HepG2 (cell line): ENCODE measurements around the gene SCAPER. TPM values are rescaled to one million over a fixed set of nuclear protein-coding genes. Genes with fewer than 3 reads are reported as not detected.

Source experiments
- ATAC-seq: fragments of 200-7000 bp; cut with Tn5 transposase; 3 replicates; pipeline ENCODE4 v1.9.1; 2020; ENCODE audit warnings: mild to moderate bottlenecking, moderate library complexity
- BruUV-seq: library from RNA; stranded (reverse); fragments of 400-500 nt; replicated peaks from 2 replicates; lab custom pipeline; 2021; lab: Mats Ljungman, UMichigan
- CTCF ChIA-PET: fragments of 300-600 bp; formaldehyde crosslinking; extraction: SDS; loops from one replicate; lab custom pipeline; 2021; ENCODE audit warnings: low total read pairs, inconsistent platforms, low intra/inter-chr PET ratio; lab: Yijun Ruan, JAX
- POLR2A ChIA-PET: fragments of 350-600 bp; sonication (Branson Sonifier 250); formaldehyde crosslinking; loops from one replicate; lab custom pipeline; 2020; ENCODE audit warnings: antibody characterized with exemption, inconsistent platforms; lab: Yijun Ruan, JAX
- DNase-seq: peaks from one replicate; pipeline ENCODE4 v3.0.0-alpha.2; 2015; ENCODE audit warnings: low spot score
- FAIRE-seq: peaks from 3 replicates; lab custom pipeline; 2011; peaks lifted over from hg19 to GRCh38; lab: Jason Lieb, UNC
- H2AFZ ChIP-seq: one replicate; pipeline ENCODE4 v1.6.1; 2011; ENCODE audit warnings: low read length, inconsistent platforms
- H3K27ac ChIP-seq: fragments of 300-600 bp; 3 replicates; pipeline ENCODE4 v1.8.0; 2011; ENCODE audit warnings: mixed run types, mild to moderate bottlenecking, mixed read lengths, low read length, inconsistent platforms; ENCODE audit not compliant: insufficient read depth; ENCODE audit errors: extremely low read length
- H3K27me3 ChIP-seq, 2 experiments: fragments of 200-600 bp in 1 of 2; 2 replicates in 1 of 2; 3 replicates in 1 of 2; pipeline versions ENCODE4 v1.6.0 to v1.8.0; 2011; ENCODE audit warnings: low read length in 2 of 2, mild to moderate bottlenecking in 2 of 2, moderate library complexity in 2 of 2, inconsistent platforms in 1 of 2; ENCODE audit not compliant: insufficient read depth in 2 of 2, control insufficient read depth in 1 of 2
- H3K36me3 ChIP-seq, 2 experiments: fragments of 200-600 bp in 1 of 2; replicated peaks in 1 of 2; 2 replicates in 1 of 2; 3 replicates in 1 of 2; pipeline versions ENCODE4 v1.5.1 to v1.8.0; 2011; ENCODE audit warnings: low read length in 2 of 2, inconsistent platforms in 1 of 2; ENCODE audit not compliant: insufficient read depth in 2 of 2, control insufficient read depth in 1 of 2
- H3K4me1 ChIP-seq: 2 replicates; pipeline ENCODE4 v1.5.1; 2012; ENCODE audit warnings: low read length, inconsistent platforms; ENCODE audit not compliant: insufficient read depth
- H3K4me2 ChIP-seq: 2 replicates; pipeline ENCODE4 v1.6.0; 2011; ENCODE audit warnings: low read depth, low read length, inconsistent platforms
- H3K4me3 ChIP-seq, 3 experiments: fragments of 200-600 bp in 1 of 3; sonication (generic), shearing (Covaris generic) in 1 of 3; replicated peaks in 1 of 3; 2 replicates each; pipeline ENCODE4 v1.5.1; 2011 to 2016; ENCODE audit warnings: low read length in 3 of 3, inconsistent platforms in 2 of 3, low read depth in 2 of 3, mild to moderate bottlenecking in 2 of 3, control low read depth in 1 of 3, mixed read lengths in 1 of 3; ENCODE audit not compliant: insufficient read depth in 1 of 3
- H3K79me2 ChIP-seq: one replicate; pipeline ENCODE4 v1.6.1; 2011; ENCODE audit warnings: low read length, inconsistent platforms; ENCODE audit not compliant: insufficient read depth
- H3K9ac ChIP-seq: 2 replicates; pipeline ENCODE4 v1.6.0; 2011; ENCODE audit warnings: mild to moderate bottlenecking, low read depth, low read length, inconsistent platforms; ENCODE audit not compliant: insufficient read depth
- H3K9me3 ChIP-seq: 2 replicates; pipeline ENCODE4 v1.5.1; 2012; ENCODE audit warnings: mild to moderate bottlenecking, low read length
- H4K20me1 ChIP-seq: 2 replicates; pipeline ENCODE4 v1.6.0; 2011; ENCODE audit warnings: inconsistent platforms, mild to moderate bottlenecking, low read length, moderate library complexity; ENCODE audit not compliant: insufficient read depth
- AGO1 ChIP-seq: fragments of 200-400 bp; formaldehyde crosslinking; IDR thresholded peaks from 2 replicates; pipeline ENCODE4 v1.6.1; 2017; ENCODE audit warnings: mild to moderate bottlenecking, low read depth, low read length, moderate library complexity; ENCODE audit not compliant: poor library complexity, severe bottlenecking
- CENPX ChIP-seq: sonication (generic); formaldehyde crosslinking; IDR thresholded peaks from 2 replicates; pipeline ENCODE4 v1.9.0; 2021; ENCODE audit warnings: mild to moderate bottlenecking, missing genetic modification reagents, moderate library complexity
- GATA4 ChIP-seq: sonication (generic); IDR thresholded peaks from 2 replicates; pipeline ENCODE4 v1.6.1; 2016; ENCODE audit warnings: antibody characterized with exemption, low read depth, borderline replicate concordance
- GFI1 ChIP-seq: sonication (generic); formaldehyde crosslinking; IDR thresholded peaks from 2 replicates; pipeline ENCODE4 v1.5.0; 2020; ENCODE audit warnings: missing genetic modification reagents, mild to moderate bottlenecking, borderline replicate concordance
- GPN1 ChIP-seq: sonication (generic); formaldehyde crosslinking; IDR thresholded peaks from 2 replicates; pipeline ENCODE4 v1.5.1; 2020; ENCODE audit warnings: missing genetic modification reagents, borderline replicate concordance
- HNRNPK ChIP-seq: fragments of 200-400 bp; formaldehyde crosslinking; IDR thresholded peaks from 2 replicates; pipeline ENCODE4 v1.6.1; 2018; ENCODE audit warnings: low read length, low read depth, moderate library complexity, mild to moderate bottlenecking; ENCODE audit not compliant: poor library complexity, severe bottlenecking
- SIX1 ChIP-seq: sonication (generic); formaldehyde crosslinking; IDR thresholded peaks from 2 replicates; pipeline ENCODE4 v1.4.0; 2020; ENCODE audit warnings: missing genetic modification reagents, borderline replicate concordance
- SP2 ChIP-seq: sonication (generic); formaldehyde crosslinking; IDR thresholded peaks from 2 replicates; pipeline ENCODE4 v1.5.1; 2020; ENCODE audit warnings: mild to moderate bottlenecking, missing genetic modification reagents
- TAF1 ChIP-seq: sonication (generic); formaldehyde crosslinking; IDR thresholded peaks from 2 replicates; pipeline ENCODE4 v1.4.0; 2020; ENCODE audit warnings: missing genetic modification reagents
- U2AF2 ChIP-seq: fragments of 200-400 bp; formaldehyde crosslinking; IDR thresholded peaks from 2 replicates; pipeline ENCODE4 v1.6.1; 2017; ENCODE audit warnings: low read depth, mild to moderate bottlenecking, low read length
- XRCC5 ChIP-seq: fragments of 200-400 bp; formaldehyde crosslinking; optimal IDR thresholded peaks from 2 replicates; pipeline ENCODE3; 2017; ENCODE audit warnings: mild to moderate bottlenecking, low read length
- ZKSCAN8 ChIP-seq: IDR thresholded peaks from 2 replicates; pipeline ENCODE4 v1.6.1; 2016; ENCODE audit warnings: borderline replicate concordance, missing genetic modification reagents, missing compliant biosample characterization
- ZNF124 ChIP-seq: sonication (generic); formaldehyde crosslinking; IDR thresholded peaks from 2 replicates; pipeline ENCODE4 v1.4.0; 2020; ENCODE audit warnings: missing genetic modification reagents
- ZNF331 ChIP-seq: sonication (generic); formaldehyde crosslinking; IDR thresholded peaks from 2 replicates; pipeline ENCODE4 v1.4.0; 2020; ENCODE audit warnings: missing genetic modification reagents
- ZNF549 ChIP-seq: sonication (generic); formaldehyde crosslinking; IDR thresholded peaks from 2 replicates; pipeline ENCODE4 v1.5.0; 2020; ENCODE audit warnings: missing genetic modification reagents
- ZNF577 ChIP-seq: sonication (generic); formaldehyde crosslinking; IDR thresholded peaks from 2 replicates; pipeline ENCODE4 v1.4.0; 2020; ENCODE audit warnings: mild to moderate bottlenecking, low read depth, missing genetic modification reagents, borderline replicate concordance
- ZNF720 ChIP-seq: sonication (generic); formaldehyde crosslinking; IDR thresholded peaks from 2 replicates; pipeline ENCODE4 v1.4.0; 2020; ENCODE audit warnings: missing genetic modification reagents
- in situ Hi-C: cut with HindIII; loops from 2 replicates; pipeline ENCODE4 v1.10.0; 2017; ENCODE audit warnings: low pct_unique_long_range_greater_than_20kb; ENCODE audit not compliant: extremely low pct_ligation_motif_present
- intact Hi-C: fragments of 100-400 bp; cut with micrococcal nuclease; formaldehyde crosslinking; loops from one replicate; pipeline ENCODE4 v1.10.0; 2022; ENCODE audit not compliant: unreplicated experiment
- polyA plus RNA-seq, 8 experiments: library from polyadenylated mRNA; depleted of rRNA in 3 of 8; stranded (reverse) in 7 of 8; unstranded in 1 of 8; fragments of >200 nt; fragmentation: Illumina TruSeq in 4 of 8; extraction: Trizol in 4 of 8; gene quantifications; 2 replicates each; pipeline versions ENCODE4 v1.2.1 to v1.2.3, GENCODE V29; 2011 to 2016; ENCODE audit warnings: low read depth in 4 of 8, missing spikeins in 1 of 8, mixed read lengths in 1 of 8; ENCODE audit not compliant: insufficient read depth in 1 of 8
- total RNA-seq, 5 experiments: library from RNA; depleted of rRNA; stranded (reverse); fragments of >200 nt; fragmentation: Illumina TruSeq; extraction: Trizol; gene quantifications; 2 replicates each; pipeline ENCODE4 v1.2.3, GENCODE V29; 2016; ENCODE audit warnings: low read depth in 1 of 5
- TF ChIP-seq, protein P1 (sequence below): sonication (generic); formaldehyde crosslinking; IDR thresholded peaks from 2 replicates; pipeline ENCODE4 v1.8.1; 2023; ENCODE audit warnings: mild to moderate bottlenecking, missing genetic modification reagents

Gene SCAPER
- total and polyA plus RNA-seq, 2 of the 13 experiments (the other 11 are each of a cell fraction or from before 2014, with no cell fraction given): 4.3 to 10.5 TPM

- TF ChIP-seq ZKSCAN8 (no peak), HNRNPK (no peak)
These were observed 260.5 kb downstream of the SCAPER start (continued) for GRCh38 chr15:76644646-76645045.

GRCh38 chr15:76642671-76643070, 262.5 kb downstream of the SCAPER start:
- H3K9me3 ChIP-seq: no peaks in the 10 kb centered on the region
- no peaks in the 10 kb centered on the region for H4K20me1 ChIP-seq
- no peak overlapping the region for H3K27ac ChIP-seq
- peaks cover 10% of the 10 kb centered on the region for H3K4me1 ChIP-seq
- DNase-seq (no peak), FAIRE-seq (no peak), ATAC-seq (no peak)
- no TSS peak for BruUV-seq
- no peaks in the 10 kb centered on the region for H3K27me3 ChIP-seq
- no peak overlapping the region for H3K4me3 ChIP-seq
- ChIA-PET POLR2A (no interaction called here), CTCF (no interaction called here)
- intact Hi-C loops (no loop called here), in situ Hi-C loops (no loop called here)
- no peak overlapping the region for H3K4me2 ChIP-seq
- no peaks in the 10 kb centered on the region for H3K36me3 ChIP-seq
- H2AFZ ChIP-seq: no peak overlapping the region
- H3K79me2 ChIP-seq: no peaks in the 10 kb centered on the region
- H3K9ac ChIP-seq: no peak overlapping the region
- no peak for TF ChIP-seq U2AF2
- no peak for TF ChIP-seq TAF1 (CRISPR knock-in tag)
- TF ChIP-seq SIX1 (CRISPR knock-in tag): no peak
- TF ChIP-seq ZNF577 (CRISPR knock-in tag): no peak
- no peak for TF ChIP-seq SP2 (CRISPR knock-in tag)
- no peak for TF ChIP-seq ZNF124 (CRISPR knock-in tag)
- no peak for TF ChIP-seq AGO1
- no peak for TF ChIP-seq ZNF549 (CRISPR knock-in tag)
- TF ChIP-seq, protein P1, sequence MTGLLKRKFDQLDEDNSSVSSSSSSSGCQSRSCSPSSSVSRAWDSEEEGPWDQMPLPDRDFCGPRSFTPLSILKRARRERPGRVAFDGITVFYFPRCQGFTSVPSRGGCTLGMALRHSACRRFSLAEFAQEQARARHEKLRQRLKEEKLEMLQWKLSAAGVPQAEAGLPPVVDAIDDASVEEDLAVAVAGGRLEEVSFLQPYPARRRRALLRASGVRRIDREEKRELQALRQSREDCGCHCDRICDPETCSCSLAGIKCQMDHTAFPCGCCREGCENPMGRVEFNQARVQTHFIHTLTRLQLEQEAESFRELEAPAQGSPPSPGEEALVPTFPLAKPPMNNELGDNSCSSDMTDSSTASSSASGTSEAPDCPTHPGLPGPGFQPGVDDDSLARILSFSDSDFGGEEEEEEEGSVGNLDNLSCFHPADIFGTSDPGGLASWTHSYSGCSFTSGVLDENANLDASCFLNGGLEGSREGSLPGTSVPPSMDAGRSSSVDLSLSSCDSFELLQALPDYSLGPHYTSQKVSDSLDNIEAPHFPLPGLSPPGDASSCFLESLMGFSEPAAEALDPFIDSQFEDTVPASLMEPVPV (CRISPR knock-in tag): no peak
- no peak for TF ChIP-seq GATA4
- TF ChIP-seq XRCC5: no peak
- no peak for TF ChIP-seq CENPX (CRISPR knock-in tag)
- TF ChIP-seq GFI1 (CRISPR knock-in tag): no peak
- TF ChIP-seq GPN1 (CRISPR knock-in tag): no peak
- TF ChIP-seq ZNF331 (CRISPR knock-in tag): no peak
- no peak for TF ChIP-seq ZNF720 (CRISPR knock-in tag)
